Trophoblast cell (in vitro differentiated cells and primary cell): Measurements from ENCODE around the gene CD93.

Experiments used
- DNase-seq, 2 donors: peaks; one replicate each; pipeline ENCODE4 v3.0.0-alpha.2; 2016
- H2AFZ ChIP-seq: 2 replicates; pipeline ENCODE4 v1.6.1; 2013; ENCODE audit warnings: low read length, moderate library complexity, mild to moderate bottlenecking; ENCODE audit not compliant: insufficient read depth, poor library complexity
- H2AK5ac ChIP-seq: 2 replicates; pipeline ENCODE4 v1.6.1; 2013; ENCODE audit warnings: mild to moderate bottlenecking, low read length
- H2BK120ac ChIP-seq: 2 replicates; pipeline ENCODE4 v1.6.1; 2013; ENCODE audit warnings: low read length, mild to moderate bottlenecking, moderate library complexity; ENCODE audit not compliant: insufficient read depth, poor library complexity
- H2BK12ac ChIP-seq: 2 replicates; pipeline ENCODE4 v1.6.1; 2013; ENCODE audit warnings: mild to moderate bottlenecking, low read length, moderate library complexity
- H2BK5ac ChIP-seq: 2 replicates; pipeline ENCODE4 v1.6.1; 2013; ENCODE audit warnings: low read length, low read depth, moderate library complexity, mild to moderate bottlenecking; ENCODE audit not compliant: poor library complexity
- H3K14ac ChIP-seq: 2 replicates; pipeline ENCODE4 v1.6.1; 2013; ENCODE audit warnings: mild to moderate bottlenecking, low read length
- H3K18ac ChIP-seq: 2 replicates; pipeline ENCODE4 v1.6.1; 2013; ENCODE audit warnings: mild to moderate bottlenecking, low read length
- H3K23ac ChIP-seq: 2 replicates; pipeline ENCODE4 v1.6.1; 2013; ENCODE audit warnings: low read length
- H3K27ac ChIP-seq: 2 replicates; pipeline ENCODE4 v1.5.1; 2013; ENCODE audit warnings: low read depth, mild to moderate bottlenecking, inconsistent platforms, low read length, moderate library complexity
- H3K27me3 ChIP-seq: 2 replicates; pipeline ENCODE4 v1.6.1; 2013; ENCODE audit warnings: inconsistent platforms, mild to moderate bottlenecking, low read length, moderate library complexity; ENCODE audit not compliant: insufficient read depth
- H3K36me3 ChIP-seq, 2 experiments: 1 replicate in 1 of 2; 2 replicates in 1 of 2; pipeline ENCODE4 v1.6.1; 2013; ENCODE audit warnings: low read length in 2 of 2, mild to moderate bottlenecking in 2 of 2, moderate library complexity in 1 of 2; ENCODE audit not compliant: insufficient read depth in 2 of 2, control insufficient read depth in 1 of 2
- H3K4ac ChIP-seq: 2 replicates; pipeline ENCODE4 v1.6.1; 2013; ENCODE audit warnings: low read depth, mild to moderate bottlenecking, low read length, moderate library complexity
- H3K4me1 ChIP-seq, 2 experiments: 1 replicate in 1 of 2; 2 replicates in 1 of 2; pipeline ENCODE4 v1.6.1; 2013; ENCODE audit warnings: low read length in 2 of 2, mild to moderate bottlenecking in 2 of 2, moderate library complexity in 1 of 2; ENCODE audit not compliant: insufficient read depth in 2 of 2, control insufficient read depth in 1 of 2
- H3K4me2 ChIP-seq: 2 replicates; pipeline ENCODE4 v1.6.1; 2013; ENCODE audit warnings: inconsistent platforms, mild to moderate bottlenecking, low read length, moderate library complexity
- H3K4me3 ChIP-seq: 2 replicates; pipeline ENCODE4 v1.5.1; 2013; ENCODE audit warnings: mild to moderate bottlenecking, low read depth, low read length, inconsistent platforms
- H3K79me1 ChIP-seq: one replicate; pipeline ENCODE4 v1.6.1; 2013; ENCODE audit warnings: low read length
- H3K79me2 ChIP-seq: 2 replicates; pipeline ENCODE4 v1.6.1; 2013; ENCODE audit warnings: low read length, mild to moderate bottlenecking; ENCODE audit not compliant: control insufficient read depth, insufficient read depth, poor library complexity
- H3K9ac ChIP-seq: 2 replicates; pipeline ENCODE4 v1.6.1; 2013; ENCODE audit warnings: mild to moderate bottlenecking, low read length
- H3K9me3 ChIP-seq: 2 replicates; pipeline ENCODE4 v1.6.1; 2013; ENCODE audit warnings: low read depth, mild to moderate bottlenecking, control low read depth, inconsistent platforms, low read length; ENCODE audit not compliant: insufficient read depth
- H4K12ac ChIP-seq: 2 replicates; pipeline ENCODE4 v1.6.1; 2013; ENCODE audit warnings: low read depth, mild to moderate bottlenecking, low read length, moderate library complexity
- H4K8ac ChIP-seq: 2 replicates; pipeline ENCODE4 v1.6.1; 2013; ENCODE audit warnings: low read depth, mild to moderate bottlenecking, low read length, moderate library complexity
- H4K91ac ChIP-seq: one replicate; pipeline ENCODE4 v1.6.1; 2013; ENCODE audit warnings: low read depth, mild to moderate bottlenecking, low read length, moderate library complexity
- WGBS: extraction: QIAGEN DNeasy Blood & Tissue Kit; methylation state at CpG from one replicate; pipeline ENCODE4 v1.1.7; 2013; ENCODE audit warnings: missing lambda C conversion rate; ENCODE audit not compliant: insufficient read length, insufficient coverage; ENCODE audit errors: extremely low coverage; 5-methylcytosine and 5-hydroxymethylcytosine counted together

The CD93 gene

DNA sequence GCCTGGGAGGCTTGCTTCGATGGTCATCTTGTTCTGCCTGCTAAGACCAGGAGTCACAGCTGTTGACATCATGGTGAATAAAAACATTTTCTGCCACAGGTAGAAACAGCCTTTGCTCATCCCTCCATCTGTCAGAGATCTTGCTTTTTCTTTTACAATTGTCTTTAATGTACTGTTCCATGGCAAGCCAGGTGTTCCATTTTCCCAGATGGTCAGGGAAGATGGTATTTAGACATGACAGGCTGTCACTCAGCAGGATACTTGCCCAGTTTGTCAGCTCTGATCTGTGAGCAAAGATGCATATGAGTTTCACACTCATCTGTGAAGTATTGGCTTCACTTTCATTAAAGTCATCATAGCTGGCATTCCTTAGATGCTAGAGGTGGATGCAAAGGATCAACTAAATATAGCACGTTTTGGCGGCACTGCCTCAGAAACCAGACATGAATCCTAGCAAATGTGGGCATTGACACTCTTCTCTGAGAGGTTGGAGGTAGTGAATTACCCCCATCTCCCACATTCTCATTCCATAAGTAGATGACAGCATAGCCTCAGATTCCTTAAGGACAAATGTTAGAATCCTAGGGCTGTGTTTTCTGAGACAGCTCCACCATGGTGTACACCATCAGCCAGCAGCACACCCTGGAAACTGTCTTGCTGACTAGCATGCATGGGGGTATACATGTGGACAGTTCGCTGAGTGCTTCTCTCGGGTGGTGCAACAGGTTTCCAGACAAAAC is 46.8 kb downstream of the CD93 start:
- H3K27me3 ChIP-seq, result peaks cover 23% of the 10 kb centered on the region
- H2BK120ac ChIP-seq, result no peak overlapping the region
- peak; percentile 91 to 97 for DNase-seq
- H3K4me3 ChIP-seq, result no peak overlapping the region
- H4K12ac ChIP-seq, result no peak overlapping the region
- H3K27ac ChIP-seq, result no peak overlapping the region
- no peaks in the 10 kb centered on the region for H3K36me3 ChIP-seq
- H3K79me2 ChIP-seq, result no peaks in the 10 kb centered on the region
- no peak overlapping the region for H3K9ac ChIP-seq
- no peak overlapping the region for H3K4ac ChIP-seq
- H2AFZ ChIP-seq, result no peak overlapping the region
- no peaks in the 10 kb centered on the region for H3K79me1 ChIP-seq
- no peak overlapping the region for H3K18ac ChIP-seq
- H3K4me2 ChIP-seq, result no peak overlapping the region
- WGBS, result no CpG with 5 or more reads among the region's 5 CpGs
- no peak overlapping the region for H2AK5ac ChIP-seq
- no peak overlapping the region for H4K8ac ChIP-seq
- H3K23ac ChIP-seq, result no peak overlapping the region
- no peak overlapping the region for H4K91ac ChIP-seq
- H2BK5ac ChIP-seq, result no peak overlapping the region
- H3K9me3 ChIP-seq, result peaks cover 10% of the 10 kb centered on the region
- no peak overlapping the region for H3K14ac ChIP-seq
- peaks cover 2 to 4% of the 10 kb centered on the region in 2 experiments for H3K4me1 ChIP-seq
- H2BK12ac ChIP-seq, result no peak overlapping the region

DNA sequence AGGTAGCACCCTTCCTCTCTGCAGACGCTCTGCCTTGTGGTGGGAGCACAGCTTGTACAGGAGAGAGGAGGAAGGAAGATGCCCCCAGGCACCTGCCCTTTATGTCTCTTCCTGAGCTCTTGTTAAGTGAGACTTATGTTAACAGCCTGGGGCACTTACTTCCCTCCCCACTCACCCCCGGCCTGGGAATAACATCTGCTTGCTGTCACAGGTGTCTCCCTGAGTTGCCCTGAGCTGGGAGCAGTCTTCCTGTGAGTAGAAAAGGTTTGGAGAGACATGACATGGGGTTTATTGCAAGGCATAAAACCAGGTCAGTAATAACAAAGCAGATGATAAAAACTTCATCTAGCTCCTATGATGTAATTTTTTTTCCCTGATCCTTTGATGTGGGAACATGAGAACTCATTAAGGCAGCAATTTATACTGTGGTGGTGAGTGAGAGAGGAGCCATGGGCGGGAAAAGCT is 49.1 kb downstream of the CD93 start:
- no peaks in the 10 kb centered on the region for H3K36me3 ChIP-seq
- no peak overlapping the region for H2AK5ac ChIP-seq
- no peaks in the 10 kb centered on the region for H3K79me1 ChIP-seq
- no peak overlapping the region for H3K4me3 ChIP-seq
- no peak overlapping the region for H2BK120ac ChIP-seq
- H3K14ac ChIP-seq, result no peak overlapping the region
- no peak overlapping the region for H4K91ac ChIP-seq
- no peak overlapping the region for H3K4me2 ChIP-seq
- no peaks in the 10 kb centered on the region for H3K79me2 ChIP-seq
- no peak overlapping the region for H2AFZ ChIP-seq
- H3K9me3 ChIP-seq, result peaks cover 12% of the 10 kb centered on the region
- no peak for DNase-seq
- no peak overlapping the region for H2BK5ac ChIP-seq
- peaks cover 31% of the 10 kb centered on the region for H3K27me3 ChIP-seq
- H2BK12ac ChIP-seq, result no peak overlapping the region
- H3K4me1 ChIP-seq, result peaks cover 2 to 4% of the 10 kb centered on the region in 2 experiments
- H4K8ac ChIP-seq, result no peak overlapping the region
- H3K27ac ChIP-seq, result no peak overlapping the region
- no peak overlapping the region for H4K12ac ChIP-seq
- H3K18ac ChIP-seq, result no peak overlapping the region
- H3K4ac ChIP-seq, result no peak overlapping the region
- no peak overlapping the region for H3K9ac ChIP-seq
- H3K23ac ChIP-seq, result no peak overlapping the region
- WGBS, result no CpG with 5 or more reads among the region's 3 CpGs

DNA sequence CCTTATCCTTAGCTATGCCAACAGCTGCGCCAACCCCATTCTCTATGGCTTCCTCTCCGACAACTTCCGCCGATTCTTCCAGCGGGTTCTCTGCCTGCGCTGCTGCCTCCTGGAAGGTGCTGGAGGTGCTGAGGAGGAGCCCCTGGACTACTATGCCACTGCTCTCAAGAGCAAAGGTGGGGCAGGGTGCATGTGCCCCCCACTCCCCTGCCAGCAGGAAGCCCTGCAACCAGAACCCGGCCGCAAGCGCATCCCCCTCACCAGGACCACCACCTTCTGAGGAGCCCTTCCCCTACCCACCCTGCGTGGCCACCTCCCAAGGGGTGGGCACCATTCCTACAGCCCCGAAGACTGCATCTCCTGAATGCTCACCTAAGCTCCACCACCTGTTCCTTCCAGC is 49.8 kb downstream of the CD93 start:
- no peak for DNase-seq
- H3K23ac ChIP-seq, result no peak overlapping the region
- H4K12ac ChIP-seq, result no peak overlapping the region
- no peaks in the 10 kb centered on the region for H3K36me3 ChIP-seq
- WGBS, result no CpG with 5 or more reads among the region's 11 CpGs
- H3K14ac ChIP-seq, result no peak overlapping the region
- no peak overlapping the region for H3K4me2 ChIP-seq
- no peak overlapping the region for H4K91ac ChIP-seq
- H3K9me3 ChIP-seq, result peaks cover 12% of the 10 kb centered on the region
- H2AFZ ChIP-seq, result no peak overlapping the region
- no peak overlapping the region for H2BK12ac ChIP-seq
- no peak overlapping the region for H2AK5ac ChIP-seq
- H3K18ac ChIP-seq, result no peak overlapping the region
- H4K8ac ChIP-seq, result no peak overlapping the region
- no peaks in the 10 kb centered on the region for H3K79me1 ChIP-seq
- peaks cover 2 to 4% of the 10 kb centered on the region in 2 experiments for H3K4me1 ChIP-seq
- peaks cover 31% of the 10 kb centered on the region for H3K27me3 ChIP-seq
- no peak overlapping the region for H3K9ac ChIP-seq
- no peak overlapping the region for H2BK5ac ChIP-seq
- H3K4me3 ChIP-seq, result no peak overlapping the region
- no peak overlapping the region for H2BK120ac ChIP-seq
- H3K27ac ChIP-seq, result no peak overlapping the region
- no peaks in the 10 kb centered on the region for H3K79me2 ChIP-seq
- no peak overlapping the region for H3K4ac ChIP-seq

DNA sequence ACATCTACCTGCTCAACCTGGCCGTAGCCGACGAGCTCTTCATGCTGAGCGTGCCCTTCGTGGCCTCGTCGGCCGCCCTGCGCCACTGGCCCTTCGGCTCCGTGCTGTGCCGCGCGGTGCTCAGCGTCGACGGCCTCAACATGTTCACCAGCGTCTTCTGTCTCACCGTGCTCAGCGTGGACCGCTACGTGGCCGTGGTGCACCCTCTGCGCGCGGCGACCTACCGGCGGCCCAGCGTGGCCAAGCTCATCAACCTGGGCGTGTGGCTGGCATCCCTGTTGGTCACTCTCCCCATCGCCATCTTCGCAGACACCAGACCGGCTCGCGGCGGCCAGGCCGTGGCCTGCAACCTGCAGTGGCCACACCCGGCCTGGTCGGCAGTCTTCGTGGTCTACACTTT is 50.4 kb downstream of the CD93 start:
- Histone ChIP-seq H3K18ac (no peak overlapping the region), H3K9me3 (peaks cover 12% of the 10 kb centered on the region), H3K4me1 (peaks cover 2 to 4% of the 10 kb centered on the region in 2 experiments), H3K36me3 (no peaks in the 10 kb centered on the region), H3K27me3 (peaks cover 31% of the 10 kb centered on the region), H4K91ac (no peak overlapping the region), H2AFZ (no peak overlapping the region), H3K9ac (no peak overlapping the region), H4K12ac (no peak overlapping the region), H3K14ac (no peak overlapping the region), H2BK12ac (no peak overlapping the region), H3K4ac (no peak overlapping the region), H3K79me2 (no peaks in the 10 kb centered on the region), H3K27ac (no peak overlapping the region), H4K8ac (no peak overlapping the region), H3K4me3 (no peak overlapping the region), H2AK5ac (no peak overlapping the region), H3K23ac (no peak overlapping the region), H3K79me1 (no peaks in the 10 kb centered on the region), H2BK120ac (no peak overlapping the region), H2BK5ac (no peak overlapping the region), H3K4me2 (no peak overlapping the region)
- no CpG with 5 or more reads among the region's 41 CpGs for WGBS
- no peak for DNase-seq
